Stimulated activated effector memory CD8-positive, alpha-beta T cell treated with anti-CD3 and anti-CD28 coated beads, Interleukin-12 subunit alpha, Interleukin-12 subunit beta, amount 100 ng/mL, for 72 hours (primary cell): ENCODE results near the gene KIF9.
"Not testable (repeated sequence)": the region's sequence is repeated elsewhere in the genome, so short reads cannot be mapped to it uniquely, and the experiment has no call there.

Experiments
- ATAC-seq: fragments of 150-1000 bp; cut with Tn5 transposase; 2 replicates; pipeline ENCODE4 v1.10.0; 2021
- DNase-seq, 2 donors: peaks; one replicate each; pipeline ENCODE4 v3.0.0; 2021 to 2022; ENCODE audit warnings: low spot score in 2 of 2
- H3K27ac Mint-ChIP-seq: one replicate; pipeline ENCODE4 v1.8.0; 2022; ENCODE audit warnings: mild to moderate bottlenecking, mixed read lengths
- H3K36me3 Mint-ChIP-seq: one replicate; pipeline ENCODE4 v1.8.0; 2022; ENCODE audit warnings: mild to moderate bottlenecking, mixed read lengths
- H3K4me1 Mint-ChIP-seq: one replicate; pipeline ENCODE4 v1.8.0; 2022; ENCODE audit warnings: mixed read lengths
- H3K4me3 Mint-ChIP-seq: one replicate; pipeline ENCODE4 v1.8.0; 2022; ENCODE audit warnings: mild to moderate bottlenecking, mixed read lengths
- H3K9me3 Mint-ChIP-seq: one replicate; pipeline ENCODE4 v1.8.0; 2022; ENCODE audit warnings: mixed read lengths

KIF9 gene

DNA sequence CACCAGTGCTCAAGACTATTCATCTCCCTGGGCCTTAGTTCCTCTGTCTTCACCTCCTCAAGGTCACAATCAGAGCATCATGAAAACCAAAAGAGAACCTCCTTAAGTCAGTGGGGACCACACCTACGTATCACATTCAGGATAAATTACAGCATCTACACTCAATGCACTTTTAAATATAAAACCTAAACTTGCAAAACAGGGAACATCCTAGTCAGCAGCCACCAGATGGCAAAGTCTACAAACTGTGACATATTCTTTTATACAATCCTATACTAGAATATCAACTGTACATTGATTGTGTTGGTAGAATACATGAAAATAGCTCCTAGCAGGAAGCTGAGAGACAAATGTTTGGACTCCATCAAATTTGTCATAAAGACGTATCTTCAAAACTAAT lies 7.9 kb downstream of the KIF9 start:
- DNase-seq (no peak), ATAC-seq (no peak)
- H3K4me1 Mint-ChIP-seq = no peaks in the 10 kb centered on the region
- no peak overlapping the region for H3K4me3 Mint-ChIP-seq
- H3K36me3 Mint-ChIP-seq = no peaks in the 10 kb centered on the region
- no peak overlapping the region for H3K27ac Mint-ChIP-seq
- no peaks in the 10 kb centered on the region for H3K9me3 Mint-ChIP-seq

DNA sequence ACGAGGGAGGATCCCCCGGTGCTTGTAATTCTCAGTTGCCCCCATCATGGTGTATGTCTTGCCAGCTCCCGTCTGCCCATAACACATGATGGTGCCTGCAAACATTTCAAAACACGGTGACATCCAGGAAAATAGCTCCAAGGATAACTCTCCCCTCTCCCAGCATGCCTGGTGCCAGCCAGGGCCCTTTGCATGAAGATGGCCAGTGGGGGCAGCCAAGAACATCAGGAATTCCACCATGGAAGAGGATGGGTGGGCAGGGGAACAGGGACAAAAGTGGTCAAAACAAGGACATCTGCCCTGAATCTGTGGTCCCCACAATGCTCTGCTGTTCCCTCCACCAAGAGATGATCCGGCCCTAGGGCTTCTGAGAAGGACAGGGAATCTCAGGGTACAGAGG lies 9.0 kb downstream of the KIF9 start:
- Mint-ChIP-seq H3K36me3 (no peaks in the 10 kb centered on the region), H3K4me3 (no peak overlapping the region), H3K9me3 (no peaks in the 10 kb centered on the region), H3K4me1 (no peaks in the 10 kb centered on the region), H3K27ac (no peak overlapping the region)
- DNase-seq (no peak), ATAC-seq (no peak)

GRCh38 chr3:47270526-47270925 lies 12.1 kb downstream of the KIF9 start:
- no peak overlapping the region for H3K27ac Mint-ChIP-seq
- DNase-seq = no peak
- H3K9me3 Mint-ChIP-seq = no peaks in the 10 kb centered on the region
- ATAC-seq = no peak
- H3K4me3 Mint-ChIP-seq = no peak overlapping the region
- no peaks in the 10 kb centered on the region for H3K36me3 Mint-ChIP-seq
- peaks cover 7% of the 10 kb centered on the region for H3K4me1 Mint-ChIP-seq

GRCh38 chr3:47267490-47267824 lies 15.1 kb downstream of the KIF9 start:
- Mint-ChIP-seq H3K27ac (no peak overlapping the region), H3K9me3 (no peaks in the 10 kb centered on the region), H3K4me3 (no peak overlapping the region), H3K4me1 (peaks cover 7% of the 10 kb centered on the region), H3K36me3 (no peaks in the 10 kb centered on the region)
- DNase-seq = no peak
- ATAC-seq = no peak

- DNase-seq (no peak), ATAC-seq (peak; percentile 80)
- Mint-ChIP-seq H3K4me1 (peaks cover 7% of the 10 kb centered on the region), H3K36me3 (no peaks in the 10 kb centered on the region), H3K27ac (no peak overlapping the region), H3K9me3 (no peaks in the 10 kb centered on the region), H3K4me3 (no peak overlapping the region)
These were observed 15.7 kb downstream of the KIF9 start for GRCh38 chr3:47266709-47267489.

GRCh38 chr3:47265725-47266428 lies 16.7 kb downstream of the KIF9 start:
- ATAC-seq = no peak
- Mint-ChIP-seq H3K36me3 (no peaks in the 10 kb centered on the region), H3K4me1 (peaks cover 7% of the 10 kb centered on the region), H3K4me3 (no peak overlapping the region), H3K27ac (no peak overlapping the region), H3K9me3 (no peaks in the 10 kb centered on the region)
- no peak for DNase-seq

- DNase-seq (no peak), ATAC-seq (no peak)
- Mint-ChIP-seq H3K9me3 (no peaks in the 10 kb centered on the region), H3K4me1 (peaks cover 7% of the 10 kb centered on the region), H3K36me3 (no peaks in the 10 kb centered on the region), H3K27ac (peak overlapping the region; percentile 13), H3K4me3 (no peak overlapping the region)
These were observed 17.6 kb downstream of the KIF9 start for GRCh38 chr3:47265008-47265407.

DNA sequence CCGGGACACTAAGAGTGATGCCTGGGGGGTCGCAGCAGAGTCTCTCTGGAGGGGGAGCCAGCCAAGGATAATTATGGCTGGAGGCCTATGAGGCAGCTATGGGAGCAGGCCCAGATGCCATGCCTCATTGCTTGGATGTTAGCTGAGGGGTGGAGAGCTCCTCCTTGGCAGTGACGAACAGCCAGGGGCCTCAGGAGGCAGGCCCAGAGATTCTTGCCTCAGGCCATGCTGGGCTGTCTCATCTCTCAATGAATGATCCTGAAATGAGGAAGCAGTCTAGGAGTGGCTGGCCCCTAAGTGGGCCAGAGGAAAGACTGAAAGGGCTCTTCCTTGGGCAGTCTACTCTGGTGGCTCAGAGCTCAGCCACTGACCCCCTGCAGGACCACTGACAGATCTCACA lies 21.3 kb downstream of the KIF9 start:
- Mint-ChIP-seq H3K9me3 (no peaks in the 10 kb centered on the region), H3K36me3 (no peaks in the 10 kb centered on the region), H3K4me3 (no peak overlapping the region), H3K4me1 (no peaks in the 10 kb centered on the region), H3K27ac (no peak overlapping the region)
- peak; percentile 16 for ATAC-seq
- DNase-seq = no peak

GRCh38 chr3:47260605-47261004 lies 22.0 kb downstream of the KIF9 start:
- H3K27ac Mint-ChIP-seq = no peak overlapping the region
- no peak overlapping the region for H3K4me3 Mint-ChIP-seq
- H3K36me3 Mint-ChIP-seq = no peaks in the 10 kb centered on the region
- no peaks in the 10 kb centered on the region for H3K4me1 Mint-ChIP-seq
- H3K9me3 Mint-ChIP-seq = no peaks in the 10 kb centered on the region
- DNase-seq = no peak
- ATAC-seq = no peak

DNA sequence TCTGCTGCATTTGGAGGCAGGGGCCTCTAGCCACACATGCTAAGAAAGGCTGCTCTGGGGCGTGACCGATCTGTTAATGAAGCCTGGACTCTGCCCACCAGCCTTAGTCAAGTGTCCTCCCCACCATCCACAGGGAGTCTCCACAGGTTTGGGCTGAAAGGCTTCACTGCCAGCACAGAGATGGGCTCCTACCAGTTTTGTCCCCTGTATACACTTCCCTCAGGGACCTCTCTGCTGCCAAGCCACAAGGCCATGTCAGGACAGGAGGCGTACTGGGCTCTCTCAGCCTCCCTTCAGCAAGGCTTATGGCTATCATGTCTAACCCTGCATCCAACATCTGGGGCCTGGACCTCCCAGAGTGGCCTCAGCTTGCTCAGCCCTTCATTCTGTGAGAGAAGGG lies 23.5 kb downstream of the KIF9 start:
- Mint-ChIP-seq H3K9me3 (no peaks in the 10 kb centered on the region), H3K4me3 (no peak overlapping the region), H3K27ac (no peak overlapping the region), H3K4me1 (no peaks in the 10 kb centered on the region), H3K36me3 (no peaks in the 10 kb centered on the region)
- ATAC-seq (no peak), DNase-seq (no peak)

GRCh38 chr3:47256331-47256730 lies 26.3 kb downstream of the KIF9 start:
- H3K36me3 Mint-ChIP-seq, H3K9me3 Mint-ChIP-seq, DNase-seq, H3K4me1 Mint-ChIP-seq, H3K27ac Mint-ChIP-seq, ATAC-seq, H3K4me3 Mint-ChIP-seq: not testable (repeated sequence)

DNA sequence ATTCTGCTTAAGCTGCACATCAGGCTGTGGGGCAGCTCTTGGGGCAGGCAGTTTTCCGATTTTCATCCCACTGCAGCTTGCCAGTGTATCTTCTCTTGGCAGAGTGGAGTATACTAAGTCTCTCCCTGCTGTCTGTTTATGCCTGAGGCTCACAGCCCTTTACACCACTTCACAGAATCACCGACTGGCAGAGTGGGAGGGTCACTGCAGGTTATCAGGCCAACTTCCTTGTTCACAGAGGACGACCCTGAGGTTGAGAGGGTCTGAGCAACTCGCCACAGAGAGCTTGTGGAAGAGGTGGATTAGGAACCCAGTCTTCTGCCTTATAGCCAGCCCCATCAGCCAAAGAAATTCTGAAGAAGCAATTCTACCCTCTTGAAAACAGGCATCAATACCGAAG lies 30.9 kb downstream of the KIF9 start:
- ATAC-seq (no peak), DNase-seq (no peak)
- no peaks in the 10 kb centered on the region for H3K36me3 Mint-ChIP-seq
- no peak overlapping the region for H3K27ac Mint-ChIP-seq
- no peaks in the 10 kb centered on the region for H3K9me3 Mint-ChIP-seq
- no peak overlapping the region for H3K4me3 Mint-ChIP-seq
- H3K4me1 Mint-ChIP-seq = no peaks in the 10 kb centered on the region

DNA sequence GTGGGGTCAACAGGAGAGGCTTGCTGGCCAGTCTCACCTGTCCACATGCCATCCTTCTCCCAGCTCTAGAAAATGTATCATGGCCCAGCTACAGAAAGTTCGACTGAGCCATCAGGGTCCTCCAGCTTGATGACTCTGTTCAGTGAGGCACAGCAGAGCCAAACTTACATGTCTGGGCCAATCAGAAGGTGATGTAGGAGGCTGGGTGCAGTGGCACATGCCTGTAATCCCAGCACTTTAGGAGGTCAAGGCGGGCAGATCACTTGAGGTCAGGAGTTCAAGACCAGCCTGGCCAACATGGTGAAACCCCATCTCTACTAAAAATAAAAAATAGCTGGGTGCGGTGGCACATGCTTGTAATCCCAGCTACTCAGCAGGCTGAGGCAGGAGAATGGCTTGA lies 31.5 kb downstream of the KIF9 start:
- not testable (repeated sequence) for H3K9me3 Mint-ChIP-seq, H3K4me3 Mint-ChIP-seq, H3K36me3 Mint-ChIP-seq, ATAC-seq, DNase-seq, H3K27ac Mint-ChIP-seq, H3K4me1 Mint-ChIP-seq

GRCh38 chr3:47250309-47251060 lies 32.1 kb downstream of the KIF9 start:
- ATAC-seq (no peak), DNase-seq (no peak)
- Mint-ChIP-seq H3K27ac (no peak overlapping the region), H3K4me1 (no peaks in the 10 kb centered on the region), H3K4me3 (no peak overlapping the region), H3K9me3 (no peaks in the 10 kb centered on the region), H3K36me3 (no peaks in the 10 kb centered on the region)

GRCh38 chr3:47247131-47248064 lies 35.2 kb downstream of the KIF9 start:
- H3K4me3 Mint-ChIP-seq = no peak overlapping the region
- no peaks in the 10 kb centered on the region for H3K4me1 Mint-ChIP-seq
- no peak overlapping the region for H3K27ac Mint-ChIP-seq
- H3K36me3 Mint-ChIP-seq = no peaks in the 10 kb centered on the region
- no peak for DNase-seq
- ATAC-seq = no peak
- no peaks in the 10 kb centered on the region for H3K9me3 Mint-ChIP-seq
